WTC11 (cell line): ENCODE measurements around the gene DOCK7.

Source experiments
- NFYB ChIP-seq: sonication (generic); formaldehyde crosslinking; conservative IDR thresholded peaks from 2 replicates; pipeline ENCODE4 v1.8.0; 2022; ENCODE audit warnings: low read depth, missing genetic modification reagents
- TF ChIP-seq, protein P1 (sequence below): fragments of 200-600 bp; IDR thresholded peaks from 2 replicates; pipeline ENCODE4 v1.8.0; 2022; ENCODE audit warnings: antibody characterized with exemption
- TF ChIP-seq, protein P2 (sequence below): sonication (generic); formaldehyde crosslinking; IDR thresholded peaks from 2 replicates; pipeline ENCODE4 v1.8.0; 2022; ENCODE audit warnings: mild to moderate bottlenecking, missing genetic modification reagents

DNA sequence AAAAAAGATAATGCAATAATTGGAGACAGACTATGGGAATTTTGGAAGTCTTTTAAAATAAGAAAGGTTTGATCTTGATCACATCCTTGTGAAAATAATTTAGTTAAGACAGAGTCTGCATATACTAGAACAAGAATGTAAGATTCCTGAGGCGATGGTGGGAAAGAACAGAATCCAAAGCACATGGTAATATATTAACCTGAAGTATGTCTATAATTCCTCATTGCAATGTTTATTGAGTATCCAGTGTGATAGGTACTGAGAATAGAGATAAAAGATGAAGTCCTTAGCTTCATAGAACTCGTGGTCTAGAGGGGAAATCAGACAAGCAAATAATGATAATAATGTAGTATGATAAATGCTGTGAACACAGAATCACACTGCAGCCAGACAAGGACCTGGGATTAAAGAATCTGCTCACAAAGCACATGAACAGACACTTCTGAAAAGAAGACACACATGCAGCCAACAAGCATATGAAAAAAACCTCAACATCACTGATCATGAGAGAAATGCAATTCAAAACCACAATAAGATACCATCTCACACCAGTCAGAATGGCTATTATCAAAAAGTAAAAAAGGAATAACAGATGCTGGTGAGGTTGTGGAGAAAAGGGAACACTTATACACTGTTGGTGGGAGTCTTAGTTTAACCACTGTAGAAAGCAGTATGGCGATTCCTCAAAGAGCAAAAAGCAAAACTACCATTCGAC lies 97.8 kb downstream of the DOCK7 start:
- TF ChIP-seq, protein P1, sequence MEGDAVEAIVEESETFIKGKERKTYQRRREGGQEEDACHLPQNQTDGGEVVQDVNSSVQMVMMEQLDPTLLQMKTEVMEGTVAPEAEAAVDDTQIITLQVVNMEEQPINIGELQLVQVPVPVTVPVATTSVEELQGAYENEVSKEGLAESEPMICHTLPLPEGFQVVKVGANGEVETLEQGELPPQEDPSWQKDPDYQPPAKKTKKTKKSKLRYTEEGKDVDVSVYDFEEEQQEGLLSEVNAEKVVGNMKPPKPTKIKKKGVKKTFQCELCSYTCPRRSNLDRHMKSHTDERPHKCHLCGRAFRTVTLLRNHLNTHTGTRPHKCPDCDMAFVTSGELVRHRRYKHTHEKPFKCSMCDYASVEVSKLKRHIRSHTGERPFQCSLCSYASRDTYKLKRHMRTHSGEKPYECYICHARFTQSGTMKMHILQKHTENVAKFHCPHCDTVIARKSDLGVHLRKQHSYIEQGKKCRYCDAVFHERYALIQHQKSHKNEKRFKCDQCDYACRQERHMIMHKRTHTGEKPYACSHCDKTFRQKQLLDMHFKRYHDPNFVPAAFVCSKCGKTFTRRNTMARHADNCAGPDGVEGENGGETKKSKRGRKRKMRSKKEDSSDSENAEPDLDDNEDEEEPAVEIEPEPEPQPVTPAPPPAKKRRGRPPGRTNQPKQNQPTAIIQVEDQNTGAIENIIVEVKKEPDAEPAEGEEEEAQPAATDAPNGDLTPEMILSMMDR, result no peak
- TF ChIP-seq, protein P2, sequence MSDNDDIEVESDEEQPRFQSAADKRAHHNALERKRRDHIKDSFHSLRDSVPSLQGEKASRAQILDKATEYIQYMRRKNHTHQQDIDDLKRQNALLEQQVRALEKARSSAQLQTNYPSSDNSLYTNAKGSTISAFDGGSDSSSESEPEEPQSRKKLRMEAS, result no peak
- no peak for TF ChIP-seq NFYB (CRISPR knock-in tag)
